Measurements from ENCODE around the gene SLC17A5. TPM values are rescaled to one million over a fixed set of nuclear protein-coding genes. Genes with fewer than 3 reads are reported as not detected.

The SLC17A5 gene
- total and polyA plus RNA-seq, 9 of the 15 experiments (the other 6 are each of a cell fraction or from before 2014, with no cell fraction given), result 1.3 to 7.2 (median 3.4) TPM

DNA sequence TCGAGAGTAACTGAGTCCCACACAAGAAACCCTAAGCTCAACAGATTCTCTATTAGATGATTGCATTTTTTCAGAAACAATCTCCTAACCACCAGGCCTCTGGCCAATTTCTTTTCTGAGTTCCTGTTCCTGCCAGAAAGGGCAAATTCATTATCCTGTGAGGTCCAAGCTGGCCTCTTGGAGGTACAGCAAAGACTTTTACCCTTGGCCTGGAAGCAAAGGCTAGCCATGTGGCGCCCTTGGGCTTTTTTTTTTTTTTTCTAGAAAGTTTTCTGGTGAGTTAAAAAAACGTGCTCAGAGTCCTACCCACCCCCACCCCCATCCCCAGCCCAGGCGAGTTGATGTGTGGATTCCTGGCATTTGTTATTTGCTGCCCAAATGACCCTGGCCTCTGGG lies 73.9 kb downstream of the SLC17A5 start (continued):
- TF ChIP-seq CHCHD3 (CRISPR knock-in tag; IDR thresholded peaks at IDR 0.05) (no peak), ZNF324 (CRISPR knock-in tag; IDR thresholded peaks at IDR 0.05) (no peak), HOXB6 (CRISPR knock-in tag; IDR thresholded peaks at IDR 0.05; ENCODE audit: borderline replicate concordance) (no peak), SIX5 (IDR thresholded peaks at IDR 0.05; ENCODE audit: borderline replicate concordance in 1 of 2, insufficient read depth in 1 of 2, low read depth in 1 of 2, low read length in 2 of 2) (no peak), TARDBP (IDR thresholded peaks at IDR 0.05) (no peak), ETV1 (tag; conservative IDR thresholded peaks at IDR 0.05; ENCODE audit: low read depth) (no peak), ZBTB8A (IDR thresholded peaks at IDR 0.05; ENCODE audit: partially characterized antibody) (no peak), CBX1 (IDR thresholded peaks at IDR 0.05; ENCODE audit: low read depth) (no peak), HCFC1 (IDR thresholded peaks at IDR 0.05; ENCODE audit: low read depth, low read length) (no peak), XRCC3 (IDR thresholded peaks at IDR 0.05) (no peak), ZNF143 (CRISPR knock-in tag; IDR thresholded peaks at IDR 0.05) (no peak), NR2F6 (CRISPR knock-in tag; IDR thresholded peaks at IDR 0.05) (no peak), ZNF384 (IDR thresholded peaks at IDR 0.05; ENCODE audit: low read depth, low read length) (peak; percentile 92), U2AF1 (optimal IDR thresholded peaks at IDR 0.05; ENCODE audit: low read depth, low read length) (no peak), KLF1 (tag; IDR thresholded peaks at IDR 0.05) (no peak), ZNF124 (CRISPR knock-in tag; IDR thresholded peaks at IDR 0.05) (no peak), SPI1 (IDR thresholded peaks at IDR 0.05; ENCODE audit: borderline replicate concordance, low read depth, low read length) (0 out of 2 replicates have a peak, but pooled peaks have one; percentile 22), SMAD2 (IDR thresholded peaks at IDR 0.05; ENCODE audit: low read depth, low read length) (no peak), ZNF212 (CRISPR knock-in tag; IDR thresholded peaks at IDR 0.05) (no peak), GABPA (tag; conservative IDR thresholded peaks at IDR 0.05; ENCODE audit: low read depth) (0 out of 2 replicates have a peak, but pooled peaks have one; percentile 46), MBD2 (IDR thresholded peaks at IDR 0.05; ENCODE audit: borderline replicate concordance, low read depth) (0 out of 2 replicates have a peak, but pooled peaks have one; percentile 39), ZNF589 (CRISPR knock-in tag; IDR thresholded peaks at IDR 0.05; ENCODE audit: low read depth) (0 out of 2 replicates have a peak, but pooled peaks have one; percentile 27)
- TF ChIP-seq, protein P1, sequence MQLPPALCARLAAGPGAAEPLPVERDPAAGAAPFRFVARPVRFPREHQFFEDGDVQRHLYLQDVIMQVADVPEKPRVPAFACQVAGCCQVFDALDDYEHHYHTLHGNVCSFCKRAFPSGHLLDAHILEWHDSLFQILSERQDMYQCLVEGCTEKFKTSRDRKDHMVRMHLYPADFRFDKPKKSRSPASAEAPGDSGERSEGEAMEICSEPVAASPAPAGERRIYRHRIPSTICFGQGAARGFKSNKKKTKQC (CRISPR knock-in tag; IDR thresholded peaks at IDR 0.05), result no peak
- TF ChIP-seq, protein P2, sequence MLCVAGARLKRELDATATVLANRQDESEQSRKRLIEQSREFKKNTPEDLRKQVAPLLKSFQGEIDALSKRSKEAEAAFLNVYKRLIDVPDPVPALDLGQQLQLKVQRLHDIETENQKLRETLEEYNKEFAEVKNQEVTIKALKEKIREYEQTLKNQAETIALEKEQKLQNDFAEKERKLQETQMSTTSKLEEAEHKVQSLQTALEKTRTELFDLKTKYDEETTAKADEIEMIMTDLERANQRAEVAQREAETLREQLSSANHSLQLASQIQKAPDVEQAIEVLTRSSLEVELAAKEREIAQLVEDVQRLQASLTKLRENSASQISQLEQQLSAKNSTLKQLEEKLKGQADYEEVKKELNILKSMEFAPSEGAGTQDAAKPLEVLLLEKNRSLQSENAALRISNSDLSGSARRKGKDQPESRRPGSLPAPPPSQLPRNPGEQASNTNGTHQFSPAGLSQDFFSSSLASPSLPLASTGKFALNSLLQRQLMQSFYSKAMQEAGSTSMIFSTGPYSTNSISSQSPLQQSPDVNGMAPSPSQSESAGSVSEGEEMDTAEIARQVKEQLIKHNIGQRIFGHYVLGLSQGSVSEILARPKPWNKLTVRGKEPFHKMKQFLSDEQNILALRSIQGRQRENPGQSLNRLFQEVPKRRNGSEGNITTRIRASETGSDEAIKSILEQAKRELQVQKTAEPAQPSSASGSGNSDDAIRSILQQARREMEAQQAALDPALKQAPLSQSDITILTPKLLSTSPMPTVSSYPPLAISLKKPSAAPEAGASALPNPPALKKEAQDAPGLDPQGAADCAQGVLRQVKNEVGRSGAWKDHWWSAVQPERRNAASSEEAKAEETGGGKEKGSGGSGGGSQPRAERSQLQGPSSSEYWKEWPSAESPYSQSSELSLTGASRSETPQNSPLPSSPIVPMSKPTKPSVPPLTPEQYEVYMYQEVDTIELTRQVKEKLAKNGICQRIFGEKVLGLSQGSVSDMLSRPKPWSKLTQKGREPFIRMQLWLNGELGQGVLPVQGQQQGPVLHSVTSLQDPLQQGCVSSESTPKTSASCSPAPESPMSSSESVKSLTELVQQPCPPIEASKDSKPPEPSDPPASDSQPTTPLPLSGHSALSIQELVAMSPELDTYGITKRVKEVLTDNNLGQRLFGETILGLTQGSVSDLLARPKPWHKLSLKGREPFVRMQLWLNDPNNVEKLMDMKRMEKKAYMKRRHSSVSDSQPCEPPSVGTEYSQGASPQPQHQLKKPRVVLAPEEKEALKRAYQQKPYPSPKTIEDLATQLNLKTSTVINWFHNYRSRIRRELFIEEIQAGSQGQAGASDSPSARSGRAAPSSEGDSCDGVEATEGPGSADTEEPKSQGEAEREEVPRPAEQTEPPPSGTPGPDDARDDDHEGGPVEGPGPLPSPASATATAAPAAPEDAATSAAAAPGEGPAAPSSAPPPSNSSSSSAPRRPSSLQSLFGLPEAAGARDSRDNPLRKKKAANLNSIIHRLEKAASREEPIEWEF (CRISPR knock-in tag; IDR thresholded peaks at IDR 0.05), result no peak
- TF ChIP-seq, protein P3, sequence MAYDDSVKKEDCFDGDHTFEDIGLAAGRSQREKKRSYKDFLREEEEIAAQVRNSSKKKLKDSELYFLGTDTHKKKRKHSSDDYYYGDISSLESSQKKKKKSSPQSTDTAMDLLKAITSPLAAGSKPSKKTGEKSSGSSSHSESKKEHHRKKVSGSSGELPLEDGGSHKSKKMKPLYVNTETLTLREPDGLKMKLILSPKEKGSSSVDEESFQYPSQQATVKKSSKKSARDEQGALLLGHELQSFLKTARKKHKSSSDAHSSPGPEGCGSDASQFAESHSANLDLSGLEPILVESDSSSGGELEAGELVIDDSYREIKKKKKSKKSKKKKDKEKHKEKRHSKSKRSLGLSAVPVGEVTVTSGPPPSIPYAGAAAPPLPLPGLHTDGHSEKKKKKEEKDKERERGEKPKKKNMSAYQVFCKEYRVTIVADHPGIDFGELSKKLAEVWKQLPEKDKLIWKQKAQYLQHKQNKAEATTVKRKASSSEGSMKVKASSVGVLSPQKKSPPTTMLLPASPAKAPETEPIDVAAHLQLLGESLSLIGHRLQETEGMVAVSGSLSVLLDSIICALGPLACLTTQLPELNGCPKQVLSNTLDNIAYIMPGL (CRISPR knock-in tag; IDR thresholded peaks at IDR 0.05), result no peak

Measured in K562 (cell line).